Mammary epithelial cell (primary cell): ENCODE data around the gene ITGA8.

Source experiments
- CTCF ChIP-seq, 2 donors: IDR thresholded peaks in 1 of 2; conservative IDR thresholded peaks in 1 of 2; 2 replicates each; pipeline ENCODE4 v1.5.1; 2011 to 2012; ENCODE audit warnings: inconsistent platforms in 2 of 2, low read length in 2 of 2, mild to moderate bottlenecking in 2 of 2, control low read depth in 1 of 2, low read depth in 1 of 2; ENCODE audit not compliant: insufficient read depth in 1 of 2; ENCODE audit errors: extremely low read depth in 1 of 2
- EZH2 ChIP-seq: IDR thresholded peaks from 2 replicates; pipeline ENCODE4 v1.6.1; 2012; ENCODE audit warnings: low read length, inconsistent platforms, borderline replicate concordance

GRCh38 chr10:15545884-15546283 is 173.8 kb downstream of the ITGA8 start:
- TF ChIP-seq CTCF (conservative IDR thresholded peaks at IDR 0.05 in 1 of 2, IDR thresholded peaks at IDR 0.05 in 1 of 2; ENCODE audit: extremely low read depth in 1 of 2, insufficient read depth in 1 of 2, low read depth in 1 of 2, low read length in 2 of 2) (no peak), EZH2 (no peak)
